ENCODE data around the gene FAM193A. TPM values are rescaled to one million over a fixed set of nuclear protein-coding genes. Genes with fewer than 3 reads are reported as not detected.

FAM193A gene
- total RNA-seq, 2 donors from 2014 or later: 14.6 to 17.0 TPM

DNA sequence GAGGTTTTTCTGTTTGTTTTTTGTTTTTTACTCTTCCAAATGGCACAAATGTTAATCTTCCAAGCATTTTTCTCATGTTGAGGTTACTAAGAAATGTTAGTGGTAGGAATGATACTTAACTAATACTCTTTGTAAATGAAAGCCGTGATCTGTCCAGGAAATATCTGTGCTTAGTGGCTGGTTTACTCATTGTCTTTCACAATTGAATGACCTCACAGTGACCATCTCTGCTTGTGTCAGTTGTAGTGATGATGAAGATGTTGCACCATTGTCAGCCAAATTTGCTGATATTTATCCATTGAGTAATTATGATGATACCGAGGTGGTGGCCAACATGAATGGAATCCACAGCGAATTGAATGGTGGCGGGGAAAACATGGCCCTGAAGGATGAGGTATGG, 126.2 kb downstream of the FAM193A start:
- TF ChIP-seq, protein P1, sequence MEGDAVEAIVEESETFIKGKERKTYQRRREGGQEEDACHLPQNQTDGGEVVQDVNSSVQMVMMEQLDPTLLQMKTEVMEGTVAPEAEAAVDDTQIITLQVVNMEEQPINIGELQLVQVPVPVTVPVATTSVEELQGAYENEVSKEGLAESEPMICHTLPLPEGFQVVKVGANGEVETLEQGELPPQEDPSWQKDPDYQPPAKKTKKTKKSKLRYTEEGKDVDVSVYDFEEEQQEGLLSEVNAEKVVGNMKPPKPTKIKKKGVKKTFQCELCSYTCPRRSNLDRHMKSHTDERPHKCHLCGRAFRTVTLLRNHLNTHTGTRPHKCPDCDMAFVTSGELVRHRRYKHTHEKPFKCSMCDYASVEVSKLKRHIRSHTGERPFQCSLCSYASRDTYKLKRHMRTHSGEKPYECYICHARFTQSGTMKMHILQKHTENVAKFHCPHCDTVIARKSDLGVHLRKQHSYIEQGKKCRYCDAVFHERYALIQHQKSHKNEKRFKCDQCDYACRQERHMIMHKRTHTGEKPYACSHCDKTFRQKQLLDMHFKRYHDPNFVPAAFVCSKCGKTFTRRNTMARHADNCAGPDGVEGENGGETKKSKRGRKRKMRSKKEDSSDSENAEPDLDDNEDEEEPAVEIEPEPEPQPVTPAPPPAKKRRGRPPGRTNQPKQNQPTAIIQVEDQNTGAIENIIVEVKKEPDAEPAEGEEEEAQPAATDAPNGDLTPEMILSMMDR (IDR thresholded peaks at IDR 0.05): no peak
- Histone ChIP-seq H3K36me3 (peaks cover 42% of the 10 kb centered on the region), H3K9me3 (no peaks in the 10 kb centered on the region), H3K4me1 (peaks cover 0 to 20% of the 10 kb centered on the region in 2 donors), H3K27ac (no peak overlapping the region), H3K4me3 (no peak overlapping the region), H3K27me3 (no peaks in the 10 kb centered on the region)
- DNase-seq (ENCODE audit: low spot score): no peak

DNA sequence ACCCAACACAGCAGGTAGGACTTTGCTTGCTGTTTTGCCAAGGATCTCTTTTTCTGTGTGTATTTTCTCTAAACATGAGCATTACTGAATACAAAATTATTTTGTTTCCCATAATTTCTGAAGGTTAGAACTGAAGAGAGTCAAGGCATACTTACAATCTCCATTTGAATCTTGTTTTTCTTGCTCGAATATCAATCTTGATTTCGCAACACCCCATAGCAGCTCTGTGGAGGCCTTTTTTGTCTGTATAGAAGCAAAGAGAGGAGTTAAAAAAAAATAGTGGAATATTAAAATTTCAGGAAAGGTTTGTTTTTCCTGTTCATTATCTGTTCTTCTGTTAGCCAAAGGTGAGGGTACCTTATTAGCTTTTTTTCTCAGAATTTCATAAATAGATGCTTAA, 126.8 kb downstream of the FAM193A start:
- Histone ChIP-seq H3K27ac (no peak overlapping the region), H3K9me3 (no peaks in the 10 kb centered on the region), H3K4me3 (no peak overlapping the region), H3K4me1 (peaks cover 0 to 20% of the 10 kb centered on the region in 2 donors), H3K27me3 (no peaks in the 10 kb centered on the region), H3K36me3 (peaks cover 35% of the 10 kb centered on the region)
- no peak for DNase-seq (ENCODE audit: low spot score)
- TF ChIP-seq, protein P1 (IDR thresholded peaks at IDR 0.05): no peak

DNA sequence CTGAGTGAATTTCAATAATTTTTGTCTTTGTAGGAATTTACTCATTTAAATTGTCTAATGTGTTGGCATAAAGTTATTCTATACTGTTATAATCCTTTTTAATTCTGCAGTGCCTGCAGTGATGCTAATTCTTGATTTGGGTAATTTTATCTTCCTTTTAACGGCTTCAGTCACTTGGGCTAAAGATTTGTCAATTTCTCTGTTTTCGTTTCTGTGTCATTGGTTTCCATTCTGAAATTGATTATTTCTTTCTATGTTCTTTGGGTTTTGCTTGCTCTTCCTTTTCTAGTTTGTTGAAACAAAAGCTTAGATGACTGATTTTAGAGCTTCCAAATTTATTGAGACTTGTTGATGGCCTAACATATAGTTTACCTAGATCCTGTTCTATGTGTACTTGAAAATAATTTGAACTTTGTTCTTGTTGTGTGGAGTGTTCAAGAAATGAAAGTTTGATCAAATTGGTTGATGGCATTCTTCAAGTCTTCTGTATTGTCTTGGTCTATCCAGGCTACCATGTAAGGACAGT, 130.3 kb downstream of the FAM193A start:
- peaks cover 0 to 4% of the 10 kb centered on the region in 2 donors for H3K4me1 ChIP-seq
- TF ChIP-seq, protein P1 (IDR thresholded peaks at IDR 0.05): no peak
- peaks cover 21% of the 10 kb centered on the region for H3K36me3 ChIP-seq
- H3K9me3 ChIP-seq: no peaks in the 10 kb centered on the region
- no peak overlapping the region for H3K27ac ChIP-seq
- no peak overlapping the region for H3K4me3 ChIP-seq
- H3K27me3 ChIP-seq: no peaks in the 10 kb centered on the region
- no peak for DNase-seq (ENCODE audit: low spot score)

DNA sequence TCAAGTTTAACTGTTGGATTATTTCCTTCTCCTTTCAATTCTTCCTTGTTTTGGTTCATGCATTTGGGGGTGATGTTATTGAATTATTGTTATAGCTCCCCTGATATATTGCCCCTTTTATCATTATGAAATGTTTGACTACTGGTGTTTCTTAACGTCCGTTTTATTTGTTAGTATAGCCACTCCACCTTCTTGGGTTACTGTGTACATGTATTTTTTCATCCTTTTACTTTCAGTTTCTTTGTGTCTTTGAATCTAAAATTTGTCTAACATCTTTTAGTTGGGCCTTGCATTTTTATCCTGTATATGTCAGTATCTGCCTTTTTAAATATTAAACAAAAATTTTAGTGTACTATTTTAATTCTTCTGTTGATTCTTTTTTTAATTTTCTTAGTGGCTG, 131.0 kb downstream of the FAM193A start:
- Histone ChIP-seq H3K27ac (no peak overlapping the region), H3K36me3 (peaks cover 28% of the 10 kb centered on the region)
- DNase-seq (ENCODE audit: low spot score): no peak

DNA sequence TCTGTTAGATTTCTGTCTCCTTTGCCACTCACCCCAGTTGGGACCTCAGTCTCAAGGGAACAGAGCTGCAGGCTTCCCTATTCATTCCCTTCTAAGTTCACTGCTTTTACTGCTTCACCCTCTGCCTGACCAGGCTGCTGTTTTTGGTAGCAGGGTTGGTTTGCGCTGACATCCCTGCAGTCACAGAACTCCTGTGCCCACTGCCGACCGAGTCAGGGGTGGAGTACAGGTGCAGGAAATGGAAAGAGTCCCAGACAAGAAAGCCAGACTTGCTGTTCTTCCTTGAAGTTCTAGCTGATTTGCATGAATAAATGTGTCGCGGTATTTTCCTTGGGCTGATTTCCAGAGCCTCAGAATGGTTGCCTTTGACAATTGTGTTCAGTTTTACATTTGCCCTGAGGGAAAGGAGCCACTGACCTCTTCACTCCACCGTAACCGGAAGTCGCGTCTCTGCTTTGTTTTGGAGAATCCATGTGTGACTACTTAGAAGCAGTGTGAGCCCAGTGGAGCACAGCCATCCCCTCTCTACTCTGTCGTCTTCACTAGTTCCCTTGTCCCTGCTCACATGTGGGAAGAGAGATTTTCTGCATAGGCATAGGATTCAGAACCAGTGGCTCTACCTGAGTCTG, 134.9 kb downstream of the FAM193A start:
- TF ChIP-seq, protein P1 (IDR thresholded peaks at IDR 0.05): no peak
- no peak overlapping the region for H3K4me3 ChIP-seq
- H3K9me3 ChIP-seq: no peaks in the 10 kb centered on the region
- H3K27ac ChIP-seq: no peak overlapping the region
- DNase-seq (ENCODE audit: low spot score): no peak
- no peaks in the 10 kb centered on the region for H3K27me3 ChIP-seq
- peaks cover 0 to 4% of the 10 kb centered on the region in 2 donors for H3K4me1 ChIP-seq
- H3K36me3 ChIP-seq: peaks cover 36% of the 10 kb centered on the region

More for the DNA sequence above, 131.0 kb downstream of the FAM193A start:
- no peaks in the 10 kb centered on the region for H3K27me3 ChIP-seq
- TF ChIP-seq, protein P1 (IDR thresholded peaks at IDR 0.05): no peak
- H3K4me1 ChIP-seq: peaks cover 0 to 4% of the 10 kb centered on the region in 2 donors
- no peaks in the 10 kb centered on the region for H3K9me3 ChIP-seq
- H3K4me3 ChIP-seq: no peak overlapping the region

DNA sequence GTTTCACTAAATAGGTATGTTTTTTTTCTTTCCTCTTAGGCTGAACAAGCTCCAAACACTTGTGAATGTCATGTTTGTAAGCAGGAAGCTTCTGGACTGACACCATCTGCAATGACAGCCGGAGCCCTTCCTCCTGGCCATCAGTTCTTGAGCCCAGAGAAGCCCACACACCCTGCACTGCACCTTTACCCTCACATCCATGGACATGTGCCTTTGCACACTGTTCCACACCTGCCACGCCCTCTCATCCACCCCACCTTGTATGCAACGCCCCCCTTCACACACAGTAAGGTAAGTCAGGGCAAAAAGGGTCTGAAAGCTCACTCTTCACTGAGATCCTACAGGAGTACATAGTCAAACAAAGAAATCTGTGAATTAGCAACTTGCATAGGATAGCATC, 135.6 kb downstream of the FAM193A start:
- H3K4me1 ChIP-seq: peaks cover 0 to 4% of the 10 kb centered on the region in 2 donors
- peaks cover 36% of the 10 kb centered on the region for H3K36me3 ChIP-seq
- no peaks in the 10 kb centered on the region for H3K27me3 ChIP-seq
- DNase-seq (ENCODE audit: low spot score): no peak
- H3K9me3 ChIP-seq: no peaks in the 10 kb centered on the region
- no peak overlapping the region for H3K27ac ChIP-seq
- no peak overlapping the region for H3K4me3 ChIP-seq
- TF ChIP-seq, protein P1 (IDR thresholded peaks at IDR 0.05): no peak
